HEK293T (cell line): ENCODE data around the gene TADA3.

Experiments
- ARNT ChIP-seq: fragments of 450-650 bp; IDR thresholded peaks from 2 replicates; pipeline ENCODE4 v1.6.1; 2017; ENCODE audit warnings: mild to moderate bottlenecking
- BHLHE40 ChIP-seq: fragments of 450-650 bp; IDR thresholded peaks from 2 replicates; pipeline ENCODE4 v1.6.1; 2016; ENCODE audit warnings: mild to moderate bottlenecking, moderate library complexity, borderline replicate concordance
- CTBP1 ChIP-seq: fragments of 450-650 bp; IDR thresholded peaks from 2 replicates; pipeline ENCODE4 v1.6.1; 2016; ENCODE audit warnings: borderline replicate concordance
- ELF4 ChIP-seq: fragments of 450-650 bp; IDR thresholded peaks from 2 replicates; pipeline ENCODE4 v1.6.1; 2017; ENCODE audit warnings: antibody characterized with exemption
- FOXA1 ChIP-seq: fragments of 450-650 bp; IDR thresholded peaks from 2 replicates; pipeline ENCODE4 v1.6.1; 2016; ENCODE audit warnings: mild to moderate bottlenecking
- FOXK2 ChIP-seq: fragments of 450-650 bp; IDR thresholded peaks from 2 replicates; pipeline ENCODE4 v1.6.1; 2016; ENCODE audit warnings: mild to moderate bottlenecking
- FOXM1 ChIP-seq: fragments of 450-650 bp; IDR thresholded peaks from 2 replicates; pipeline ENCODE4 v1.6.1; 2017; ENCODE audit warnings: mild to moderate bottlenecking, borderline replicate concordance
- L3MBTL2 ChIP-seq: fragments of 450-650 bp; conservative IDR thresholded peaks from 2 replicates; pipeline ENCODE4 v1.6.1; 2016; ENCODE audit warnings: mild to moderate bottlenecking
- PKNOX1 ChIP-seq: fragments of 450-650 bp; IDR thresholded peaks from 2 replicates; pipeline ENCODE4 v1.6.1; 2016
- SP1 ChIP-seq: fragments of 450-650 bp; IDR thresholded peaks from 2 replicates; pipeline ENCODE4 v1.6.1; 2017
- SUZ12 ChIP-seq: fragments of 450-650 bp; IDR thresholded peaks from 2 replicates; pipeline ENCODE4 v1.6.1; 2016; ENCODE audit warnings: mild to moderate bottlenecking
- TARDBP ChIP-seq: fragments of 450-650 bp; IDR thresholded peaks from 2 replicates; pipeline ENCODE4 v1.6.1; 2016
- ZNF384 ChIP-seq: fragments of 450-650 bp; IDR thresholded peaks from 2 replicates; pipeline ENCODE4 v1.6.1; 2016

GRCh38 chr3:9837701-9838582 is 45.7 kb upstream of the TADA3 start:
- no peak for TF ChIP-seq PKNOX1
- TF ChIP-seq SUZ12 = no peak
- TF ChIP-seq ELF4 = no peak
- TF ChIP-seq CTBP1 = no peak
- no peak for TF ChIP-seq FOXM1
- no peak for TF ChIP-seq FOXA1
- TF ChIP-seq TARDBP = no peak
- TF ChIP-seq FOXK2 = no peak
- TF ChIP-seq BHLHE40 = no peak
- no peak for TF ChIP-seq ARNT
- TF ChIP-seq L3MBTL2 = no peak
- no peak for TF ChIP-seq SP1
- TF ChIP-seq ZNF384 = no peak
